ENCODE measurements around the gene CSMD2.

GRCh38 chr1:33763406-33763805 lies 401.6 kb downstream of the CSMD2 start:
- no peak for TF ChIP-seq CTCF (conservative IDR thresholded peaks at IDR 0.05; ENCODE audit: low read depth, low read length)
- TF ChIP-seq EZH2 (IDR thresholded peaks at IDR 0.05; ENCODE audit: borderline replicate concordance, low read depth, low read length, poor library complexity, severe bottlenecking), result no peak
